GM12891 (cell line): ENCODE data around the gene ZNF83.

Experiments used
- DNase-seq: peaks from one replicate; pipeline ENCODE4 v3.0.0; 2011; ENCODE audit warnings: low spot score; ENCODE audit not compliant: insufficient read length
- FAIRE-seq: peaks from 2 replicates; lab custom pipeline; 2011; peaks lifted over from hg19 to GRCh38; lab: Jason Lieb, UNC
- PAX5 ChIP-seq: IDR thresholded peaks from 2 replicates; pipeline ENCODE4 v1.6.1; 2011; ENCODE audit warnings: low read length, moderate library complexity, mild to moderate bottlenecking; ENCODE audit not compliant: insufficient read depth, severe bottlenecking
- POLR2A ChIP-seq: IDR thresholded peaks from 2 replicates; pipeline ENCODE4 v1.6.1; 2011; ENCODE audit warnings: low read depth, low read length, control low read depth
- POLR2AphosphoS5 ChIP-seq: IDR thresholded peaks from 2 replicates; pipeline ENCODE4 v1.6.1; 2011; ENCODE audit warnings: low read depth, low read length, control low read depth
- POU2F2 ChIP-seq: IDR thresholded peaks from 2 replicates; pipeline ENCODE4 v1.6.1; 2011; ENCODE audit warnings: low read depth, mild to moderate bottlenecking, control low read depth, low read length, moderate library complexity
- SPI1 ChIP-seq: IDR thresholded peaks from 2 replicates; pipeline ENCODE4 v1.6.1; 2011; ENCODE audit warnings: low read depth, low read length, control low read depth
- TAF1 ChIP-seq: IDR thresholded peaks from 2 replicates; pipeline ENCODE4 v1.6.1; 2011; ENCODE audit warnings: low read depth, low read length, control low read depth

Gene ZNF83

DNA sequence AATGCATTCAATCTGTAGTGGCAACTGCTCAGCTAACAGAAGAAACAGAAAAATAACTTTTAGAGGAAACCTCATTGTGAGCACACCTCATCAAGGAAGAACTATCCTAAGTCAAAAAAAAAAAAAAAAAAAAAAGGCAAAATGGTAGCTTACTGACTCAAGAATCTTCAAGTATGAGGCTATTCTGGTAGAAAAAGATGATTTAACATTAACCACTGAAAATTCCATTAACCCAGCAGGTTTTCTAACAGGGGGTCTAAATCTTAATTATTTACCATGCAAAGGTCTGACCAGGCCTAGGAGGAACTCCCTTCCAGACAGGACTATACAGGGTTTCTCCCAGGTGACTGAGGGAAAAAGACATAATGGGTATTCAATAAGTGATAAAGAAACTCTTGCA is 28.4 kb upstream of the ZNF83 start:
- no peak for FAIRE-seq
- no peak for DNase-seq
- TF ChIP-seq PAX5 = no peak
- TF ChIP-seq POLR2AphosphoS5 = no peak
- no peak for TF ChIP-seq TAF1
- TF ChIP-seq POLR2A = no peak
- TF ChIP-seq POU2F2 = no peak

DNA sequence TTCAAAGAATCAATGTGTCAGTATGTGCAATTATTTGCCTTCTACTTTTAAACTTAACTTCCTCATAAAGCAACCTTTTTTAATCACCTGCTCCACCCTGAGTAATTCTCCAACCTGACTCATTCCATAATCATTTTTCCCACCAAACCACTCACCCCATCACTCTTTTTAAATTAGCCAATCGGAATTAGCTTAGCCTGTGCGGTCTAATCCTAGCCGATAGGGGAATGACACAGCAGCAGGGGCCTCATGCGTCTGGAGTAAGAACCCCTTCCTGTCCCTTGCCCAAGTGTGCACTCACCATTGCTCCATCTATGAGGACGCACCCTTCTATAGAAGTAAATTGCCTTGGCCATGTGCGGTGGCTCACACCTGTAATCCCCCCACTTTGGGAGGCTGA is 27.4 kb upstream of the ZNF83 start:
- DNase-seq (no peak), FAIRE-seq (no peak)

DNA sequence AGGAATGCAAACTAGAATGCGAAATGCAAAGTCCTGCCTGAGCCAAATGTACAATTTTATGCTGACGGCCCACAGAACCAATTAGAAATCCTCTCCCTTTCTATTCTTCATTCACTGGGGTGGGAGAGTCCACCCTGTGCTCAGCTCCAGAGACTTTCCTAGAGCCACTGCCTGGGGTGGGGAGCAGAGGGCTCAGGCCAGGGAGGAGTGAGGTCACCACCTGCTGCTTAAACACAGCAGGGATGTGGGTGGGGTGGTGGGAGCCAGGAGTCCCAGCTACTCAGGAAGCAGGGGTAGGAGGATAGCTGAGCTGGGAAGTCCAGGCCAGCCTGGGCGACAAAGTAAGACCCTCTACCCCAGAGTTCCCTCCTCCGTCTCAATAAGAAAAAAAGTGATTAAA is 26.9 kb upstream of the ZNF83 start:
- no peak for TF ChIP-seq POLR2A
- TF ChIP-seq PAX5 = no peak
- no peak for TF ChIP-seq POLR2AphosphoS5
- TF ChIP-seq POU2F2 = no peak
- TF ChIP-seq TAF1 = no peak
- TF ChIP-seq SPI1 = no peak
- DNase-seq (no peak), FAIRE-seq (no peak)

More for the DNA sequence above, 27.4 kb upstream of the ZNF83 start:
- TF ChIP-seq TAF1 = no peak
- TF ChIP-seq POLR2A = no peak
- TF ChIP-seq SPI1 = no peak
- no peak for TF ChIP-seq POU2F2
- TF ChIP-seq PAX5 = no peak
- TF ChIP-seq POLR2AphosphoS5 = no peak

DNA sequence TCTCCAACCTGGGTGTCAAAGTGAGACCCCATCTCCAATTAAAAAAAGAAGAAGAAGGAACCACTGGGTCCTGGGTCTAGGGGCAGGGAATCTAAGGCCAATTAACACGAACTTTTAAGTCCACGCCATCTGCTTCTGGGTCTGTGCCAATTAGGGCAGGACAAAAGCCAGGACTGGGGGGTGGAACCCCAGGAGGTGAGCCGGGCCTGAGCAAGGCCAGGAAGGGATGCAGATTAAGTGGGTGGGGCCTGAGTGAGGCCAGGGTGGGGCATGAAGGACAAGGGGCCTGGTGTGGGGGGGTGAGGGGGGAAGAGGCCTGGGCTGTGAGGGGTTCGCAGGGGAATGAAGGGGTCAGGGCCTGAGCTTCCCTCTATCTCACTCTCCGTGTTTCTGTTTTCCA is 26.3 kb upstream of the ZNF83 start:
- no peak for TF ChIP-seq SPI1
- no peak for TF ChIP-seq POLR2AphosphoS5
- TF ChIP-seq POLR2A = no peak
- no peak for TF ChIP-seq PAX5
- TF ChIP-seq POU2F2 = no peak
- no peak for TF ChIP-seq TAF1
- DNase-seq = no peak

DNA sequence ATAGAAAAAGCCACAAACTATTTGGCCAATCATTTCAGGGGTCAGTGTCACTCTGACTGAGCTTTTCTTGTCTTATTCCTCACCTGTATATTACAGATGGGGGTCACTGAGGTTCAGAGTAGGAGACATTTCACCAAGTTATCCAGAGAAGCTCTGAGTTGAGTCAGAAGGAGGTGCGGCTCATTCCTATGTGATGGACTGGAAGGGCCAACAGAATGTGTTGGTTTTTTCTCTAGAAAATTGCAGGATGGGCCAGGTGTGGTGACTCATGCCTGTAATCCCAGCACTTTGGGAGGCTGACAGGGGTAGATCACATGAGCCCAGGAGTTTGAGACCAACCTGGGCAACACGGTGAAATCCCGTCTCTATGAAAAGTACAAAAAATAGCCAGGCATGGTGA is 24.5 kb upstream of the ZNF83 start:
- no peak for FAIRE-seq
- TF ChIP-seq PAX5 = no peak
- TF ChIP-seq SPI1 = no peak
- TF ChIP-seq POLR2A = no peak
- no peak for TF ChIP-seq POU2F2
- no peak for TF ChIP-seq TAF1
- no peak for TF ChIP-seq POLR2AphosphoS5
- no peak for DNase-seq

More for the DNA sequence above, 26.3 kb upstream of the ZNF83 start:
- FAIRE-seq = no peak

DNA sequence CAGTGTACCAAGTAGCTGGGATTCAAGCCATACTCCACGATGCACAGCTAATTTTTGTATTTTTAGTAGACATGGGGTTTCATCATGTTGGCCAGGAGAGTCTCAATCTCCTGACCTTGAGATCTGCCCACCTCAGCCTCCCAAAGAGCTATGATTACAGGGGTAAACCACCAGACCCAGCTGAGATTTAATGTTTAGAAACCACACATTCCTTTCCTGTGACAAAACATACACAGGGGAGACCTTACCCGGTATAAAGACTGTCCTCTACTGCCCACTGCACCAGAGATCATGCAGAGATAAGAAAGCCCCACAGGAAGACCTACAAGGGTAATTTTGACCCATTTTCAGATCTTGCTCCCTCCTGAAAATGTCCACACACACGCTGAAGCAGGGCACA is 22.8 kb upstream of the ZNF83 start:
- TF ChIP-seq POLR2AphosphoS5 (no peak), SPI1 (no peak), PAX5 (no peak), POU2F2 (no peak), TAF1 (no peak), POLR2A (no peak)
- no peak for FAIRE-seq
- DNase-seq = no peak

DNA sequence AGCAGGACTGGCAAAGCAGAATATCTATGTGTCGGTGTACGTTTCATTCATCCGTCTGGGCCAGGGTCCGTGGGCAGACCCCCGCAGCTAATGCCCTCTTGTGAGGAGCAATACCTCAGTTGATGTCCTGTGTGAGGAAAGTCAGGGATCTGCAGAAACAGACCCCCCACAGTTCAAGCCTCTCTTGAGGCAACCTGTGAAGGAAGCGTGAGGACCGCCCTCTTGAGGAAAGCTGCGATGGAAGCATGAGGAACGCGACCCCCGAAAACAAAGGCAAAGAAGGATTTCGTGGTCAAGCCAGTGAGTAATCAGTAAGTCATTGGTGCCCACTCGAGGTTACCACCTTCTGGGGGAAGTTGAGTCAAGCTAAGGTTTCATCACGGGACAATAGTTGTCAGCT is 20.9 kb upstream of the ZNF83 start:
- no peak for TF ChIP-seq POLR2AphosphoS5
- TF ChIP-seq PAX5 = no peak
- TF ChIP-seq POLR2A = no peak
- TF ChIP-seq POU2F2 = no peak
- TF ChIP-seq TAF1 = no peak
- TF ChIP-seq SPI1 = no peak
- no peak for FAIRE-seq
- DNase-seq = no peak

DNA sequence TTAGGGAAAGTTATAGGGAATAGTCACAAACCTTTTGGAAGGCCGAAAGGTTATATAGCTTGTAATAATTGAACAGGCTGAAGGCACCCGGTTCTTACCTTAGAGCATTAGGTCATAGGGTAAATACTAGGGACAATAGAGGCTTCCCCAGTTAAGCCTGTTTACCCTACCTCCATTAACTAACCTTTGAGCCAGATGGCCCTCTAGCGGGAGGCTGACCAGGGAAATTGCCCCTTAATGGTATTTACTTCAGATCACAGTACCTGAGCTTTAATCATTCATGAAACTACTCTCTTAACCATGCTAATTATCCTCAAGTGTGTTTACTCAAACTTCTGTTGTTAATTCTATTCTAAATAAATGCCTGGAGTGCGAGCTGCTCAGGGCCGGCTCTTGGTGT is 20.4 kb upstream of the ZNF83 start:
- TF ChIP-seq POLR2AphosphoS5 (no peak), PAX5 (no peak), POLR2A (no peak), SPI1 (no peak), TAF1 (no peak), POU2F2 (no peak)
- DNase-seq = no peak
- no peak for FAIRE-seq

DNA sequence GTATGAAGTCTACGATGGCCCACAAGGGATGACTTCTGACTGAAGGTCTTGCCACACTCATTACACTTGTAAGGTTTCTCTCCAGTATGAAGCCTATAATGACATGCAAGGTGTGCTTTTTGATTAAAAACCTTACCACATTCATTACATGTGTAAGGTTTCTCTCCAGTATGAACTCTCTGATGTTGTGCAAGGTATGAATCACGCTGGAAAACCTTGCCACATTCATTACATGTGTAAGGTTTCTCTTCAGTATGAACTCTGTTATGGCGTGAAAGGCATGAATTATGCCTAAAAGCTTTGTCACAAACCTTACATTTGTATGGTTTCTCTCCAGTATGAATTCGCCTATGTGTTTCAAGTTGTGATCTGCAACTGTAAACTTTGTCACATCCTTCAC is 15.0 kb upstream of the ZNF83 start:
- no peak for TF ChIP-seq SPI1
- DNase-seq (no peak), FAIRE-seq (no peak)

DNA sequence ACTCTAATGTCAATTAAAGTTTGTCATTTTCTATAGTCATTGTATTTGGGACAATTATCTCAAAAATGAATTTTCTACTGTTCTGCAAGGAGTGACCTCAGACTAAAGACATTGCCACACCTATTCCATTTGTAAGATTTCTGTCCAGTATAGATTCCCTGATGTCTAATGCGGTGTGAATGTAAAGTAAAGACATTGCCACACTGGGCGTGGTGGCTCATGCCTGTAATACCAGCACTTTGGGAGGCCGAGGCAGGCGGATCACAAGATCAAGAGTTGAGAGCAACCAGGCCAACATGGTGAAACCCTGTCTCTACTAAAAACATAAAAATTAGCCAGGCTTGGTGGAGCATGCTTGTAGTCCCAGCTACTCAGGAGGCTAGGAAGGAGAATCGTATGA is 13.8 kb upstream of the ZNF83 start:
- FAIRE-seq (no peak), DNase-seq (no peak)
- TF ChIP-seq POLR2AphosphoS5 = no peak
- no peak for TF ChIP-seq POU2F2
- TF ChIP-seq SPI1 = no peak
- TF ChIP-seq PAX5 = no peak
- no peak for TF ChIP-seq TAF1
- TF ChIP-seq POLR2A = no peak

DNA sequence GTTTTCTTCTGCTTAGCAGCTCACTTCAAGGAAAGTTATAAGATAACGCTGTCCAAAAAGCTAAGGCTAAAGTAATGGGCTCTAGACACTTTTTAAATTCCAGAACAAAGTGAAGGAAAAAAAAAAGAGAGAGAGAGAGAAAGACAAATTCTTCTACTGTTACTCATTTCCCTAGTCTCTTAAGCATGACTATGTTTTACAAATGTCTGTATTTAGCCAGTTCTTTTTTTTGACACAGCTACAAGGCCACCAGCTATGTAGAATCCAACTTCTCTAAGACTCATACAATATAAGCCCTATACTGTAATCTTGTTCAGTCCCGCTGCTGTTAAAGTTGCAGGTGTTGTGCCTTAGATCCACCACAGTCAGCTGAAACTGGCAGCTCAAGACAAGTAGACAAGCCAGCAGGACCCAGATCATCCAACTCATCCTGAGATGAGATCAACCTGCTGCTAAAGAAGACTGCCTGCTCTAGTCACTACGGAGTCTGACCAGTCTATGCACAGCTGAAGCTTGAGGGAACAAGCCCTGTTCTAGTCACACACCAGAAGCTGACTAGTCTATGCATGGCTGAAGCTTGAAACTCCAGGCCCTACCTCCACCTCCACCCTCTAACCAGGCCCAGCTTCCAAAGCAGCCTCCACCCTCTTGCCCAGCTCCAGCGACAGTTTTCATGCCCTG is 10.3 kb upstream of the ZNF83 start:
- no peak for TF ChIP-seq TAF1
- TF ChIP-seq POLR2A = no peak
- no peak for TF ChIP-seq POU2F2
- no peak for TF ChIP-seq SPI1
- no peak for TF ChIP-seq PAX5
- no peak for TF ChIP-seq POLR2AphosphoS5
- no peak for FAIRE-seq
- no peak for DNase-seq
